PC-9 (cell line): ENCODE data around the gene SMPD3. TPM values are rescaled to one million over a fixed set of nuclear protein-coding genes. Genes with fewer than 3 reads are reported as not detected.

ENCODE experiments used
- BruUV-seq: library from RNA; stranded (reverse); fragments of 400-500 nt; replicated peaks from 2 replicates; lab custom pipeline; 2021; lab: Mats Ljungman, UMichigan
- CTCF ChIA-PET: fragments of 300-600 bp; sonication (Branson Sonifier 250); formaldehyde crosslinking; loops from one replicate; lab custom pipeline; 2022; ENCODE audit warnings: antibody characterized with exemption; lab: Charles Lee
- POLR2A ChIA-PET: fragments of 300-600 bp; sonication (Branson Sonifier 250); formaldehyde crosslinking; loops from one replicate; lab custom pipeline; 2022; ENCODE audit warnings: antibody characterized with exemption; ENCODE audit not compliant: unreplicated experiment; lab: Charles Lee
- DNase-seq, 2 experiments: peaks; one replicate each; pipeline versions ENCODE4 v3.0.0 to v3.0.0-alpha.2; 2015 to 2022; ENCODE audit warnings: mixed read lengths in 1 of 2
- H2AFZ ChIP-seq: fragments of 200-600 bp; sonication (generic); 2 replicates; pipeline ENCODE4 v1.8.1; 2017; ENCODE audit warnings: antibody characterized with exemption
- H3F3A ChIP-seq: fragments of 200-600 bp; sonication (generic); 2 replicates; pipeline ENCODE4 v1.8.1; 2017; ENCODE audit warnings: antibody characterized with exemption, mild to moderate bottlenecking, low read depth; ENCODE audit not compliant: insufficient read depth
- H3K27ac ChIP-seq: fragments of 200-600 bp; sonication (generic); 2 replicates; pipeline ENCODE4 v1.6.1; 2016; ENCODE audit warnings: mixed run types
- H3K27me3 ChIP-seq: fragments of 200-600 bp; sonication (generic); 2 replicates; pipeline ENCODE4 v1.6.1; 2016; ENCODE audit warnings: low read depth, mixed run types; ENCODE audit not compliant: insufficient read depth
- H3K36me3 ChIP-seq: fragments of 200-600 bp; sonication (generic); 2 replicates; pipeline ENCODE4 v1.6.1; 2016; ENCODE audit warnings: low read depth, mixed run types
- H3K4me1 ChIP-seq: fragments of 200-600 bp; sonication (generic); replicated peaks from 2 replicates; pipeline ENCODE4 v1.6.1; 2016; ENCODE audit warnings: mixed run types; ENCODE audit not compliant: insufficient read depth
- H3K4me2 ChIP-seq: fragments of 200-600 bp; sonication (generic); 2 replicates; pipeline ENCODE4 v1.6.1; 2017; ENCODE audit warnings: mixed run types
- H3K4me3 ChIP-seq: fragments of 200-600 bp; sonication (generic); 2 replicates; pipeline ENCODE4 v1.6.1; 2016; ENCODE audit warnings: mixed run types
- H3K79me2 ChIP-seq: fragments of 200-600 bp; sonication (generic); 2 replicates; pipeline ENCODE4 v1.6.1; 2017; ENCODE audit warnings: low read depth, mixed run types
- H3K9me2 ChIP-seq: fragments of 200-600 bp; sonication (generic); 2 replicates; pipeline ENCODE4 v1.8.1; 2017; ENCODE audit warnings: mild to moderate bottlenecking; ENCODE audit not compliant: insufficient read depth
- H3K9me3 ChIP-seq: fragments of 200-600 bp; sonication (generic); 2 replicates; pipeline ENCODE4 v1.8.1; 2016; ENCODE audit warnings: low read depth; ENCODE audit not compliant: insufficient read depth
- H4K20me1 ChIP-seq: fragments of 200-600 bp; sonication (generic); 2 replicates; pipeline ENCODE4 v1.8.1; 2017; ENCODE audit not compliant: insufficient read depth
- CTCF ChIP-seq: fragments of 200-600 bp; sonication (generic); conservative IDR thresholded peaks from 2 replicates; pipeline ENCODE4 v1.6.1; 2017; ENCODE audit warnings: mixed run types, antibody characterized with exemption, mild to moderate bottlenecking, moderate library complexity
- EZH2 ChIP-seq: fragments of 200-600 bp; sonication (generic); IDR thresholded peaks from 2 replicates; pipeline ENCODE4 v1.8.0; 2017; ENCODE audit warnings: antibody characterized with exemption, low read depth
- intact Hi-C: fragments of 100-400 bp; cut with micrococcal nuclease; formaldehyde crosslinking; loops from one replicate; pipeline ENCODE4 v1.10.0; 2022; ENCODE audit not compliant: unreplicated experiment
- total RNA-seq: library from RNA; stranded (reverse); gene quantifications from 2 replicates; pipeline ENCODE4 v1.2.3, GENCODE V29; 2021

SMPD3 gene
- total RNA-seq, 1 experiment from 2014 or later: 0.94 TPM

GRCh38 chr16:68488554-68488953 lies 40.2 kb upstream of the SMPD3 start:
- BruUV-seq: no TSS peak
- TF ChIP-seq CTCF (no peak), EZH2 (no peak)
- no peaks in the 10 kb centered on the region for H3K9me3 ChIP-seq
- no peak overlapping the region for H2AFZ ChIP-seq
- H3K27ac ChIP-seq: no peak overlapping the region
- H3K4me1 ChIP-seq: peaks cover 36% of the 10 kb centered on the region
- no peak overlapping the region for H3K4me3 ChIP-seq
- DNase-seq: no peak
- no peaks in the 10 kb centered on the region for H3K9me2 ChIP-seq
- no peak overlapping the region for H3K4me2 ChIP-seq
- H3K27me3 ChIP-seq: no peaks in the 10 kb centered on the region
- ChIA-PET POLR2A (no interaction called here), CTCF (no interaction called here)
- H3K79me2 ChIP-seq: no peaks in the 10 kb centered on the region
- intact Hi-C loops: no loop called here
- no peaks in the 10 kb centered on the region for H4K20me1 ChIP-seq
- H3K36me3 ChIP-seq: no peaks in the 10 kb centered on the region
- H3F3A ChIP-seq: no peaks in the 10 kb centered on the region

- Histone ChIP-seq H3K4me3 (no peak overlapping the region), H3K27ac (no peak overlapping the region), H3K4me2 (no peak overlapping the region), H3K36me3 (no peaks in the 10 kb centered on the region), H2AFZ (no peak overlapping the region), H3K9me2 (no peaks in the 10 kb centered on the region), H4K20me1 (no peaks in the 10 kb centered on the region), H3K9me3 (no peaks in the 10 kb centered on the region), H3K79me2 (no peaks in the 10 kb centered on the region), H3K27me3 (no peaks in the 10 kb centered on the region), H3F3A (no peaks in the 10 kb centered on the region), H3K4me1 (peaks cover 35% of the 10 kb centered on the region)
- no peak for TF ChIP-seq EZH2
- TF ChIP-seq CTCF: no peak
- BruUV-seq: no TSS peak
- POLR2A ChIA-PET: no interaction called here
- DNase-seq: no peak
- intact Hi-C loops: no loop called here
- CTCF ChIA-PET: no interaction called here
These were observed 39.4 kb upstream of the SMPD3 start for GRCh38 chr16:68487669-68488068.

- Histone ChIP-seq H3K36me3 (no peaks in the 10 kb centered on the region), H3K9me3 (no peaks in the 10 kb centered on the region), H3K4me3 (no peak overlapping the region), H3K79me2 (no peaks in the 10 kb centered on the region), H3K27ac (no peak overlapping the region), H3K27me3 (no peaks in the 10 kb centered on the region), H3K9me2 (no peaks in the 10 kb centered on the region), H4K20me1 (no peaks in the 10 kb centered on the region), H3K4me2 (no peak overlapping the region), H3F3A (no peaks in the 10 kb centered on the region), H3K4me1 (peaks cover 30% of the 10 kb centered on the region), H2AFZ (no peak overlapping the region)
- CTCF ChIA-PET: no interaction called here
- intact Hi-C loops: no loop called here
- POLR2A ChIA-PET: interaction anchor here (0.5 kb wide), 1 partner anchor 721 kb away, joined by 6 read pairs; no protein-coding TSS in a partner anchor
- TF ChIP-seq EZH2: no peak
- no peak for TF ChIP-seq CTCF
- no TSS peak for BruUV-seq
- no peak for DNase-seq
These were observed 38.9 kb upstream of the SMPD3 start for GRCh38 chr16:68487203-68487514.
